Liver (tissue), 9 donors: ENCODE measurements around the gene TAF4. TPM values are rescaled to one million over a fixed set of nuclear protein-coding genes. Genes with fewer than 3 reads are reported as not detected.

Experiments
- DNase-seq: peaks from one replicate; pipeline ENCODE4 v3.0.0-alpha.2; 2017; ENCODE audit warnings: low spot score
- H3K27ac ChIP-seq, 2 donors: one replicate each; pipeline ENCODE4 v1.7.0; 2013; ENCODE audit warnings: inconsistent platforms in 2 of 2, low read length in 2 of 2, control low read depth in 1 of 2, low read depth in 1 of 2, mild to moderate bottlenecking in 1 of 2
- H3K27me3 ChIP-seq, 4 donors: one replicate each; pipeline versions ENCODE4 v1.6.1 to v1.7.0; 2013; ENCODE audit warnings: low read length in 3 of 4, inconsistent platforms in 1 of 4, mild to moderate bottlenecking in 1 of 4, moderate library complexity in 1 of 4; ENCODE audit not compliant: control insufficient read depth in 4 of 4, insufficient read depth in 4 of 4
- H3K36me3 ChIP-seq, 4 donors: one replicate each; pipeline versions ENCODE4 v1.6.1 to v1.7.0; 2013; ENCODE audit warnings: low read length in 3 of 4, mild to moderate bottlenecking in 3 of 4, low read depth in 1 of 4, moderate library complexity in 1 of 4; ENCODE audit not compliant: control insufficient read depth in 4 of 4, insufficient read depth in 3 of 4
- H3K4me1 ChIP-seq, 4 donors: one replicate each; pipeline versions ENCODE4 v1.6.1 to v1.7.0; 2013; ENCODE audit warnings: low read length in 3 of 4, mild to moderate bottlenecking in 3 of 4, moderate library complexity in 1 of 4; ENCODE audit not compliant: control insufficient read depth in 4 of 4, insufficient read depth in 4 of 4
- H3K4me3 ChIP-seq, 3 donors: one replicate each; pipeline versions ENCODE4 v1.6.1 to v1.7.0; 2013; ENCODE audit warnings: low read length in 3 of 3, control low read depth in 1 of 3, low read depth in 1 of 3, mild to moderate bottlenecking in 1 of 3
- H3K9ac ChIP-seq, 2 donors: one replicate each; pipeline ENCODE4 v1.7.0; 2013; ENCODE audit warnings: low read length in 2 of 2, mild to moderate bottlenecking in 2 of 2, moderate library complexity in 2 of 2, control low read depth in 1 of 2, low read depth in 1 of 2
- H3K9me3 ChIP-seq, 4 donors: one replicate each; pipeline versions ENCODE4 v1.6.1 to v1.7.0; 2013; ENCODE audit warnings: low read length in 3 of 4; ENCODE audit not compliant: control insufficient read depth in 4 of 4
- ATF3 ChIP-seq: IDR thresholded peaks from 2 replicates; pipeline ENCODE4 v1.6.1; 2016; ENCODE audit warnings: antibody characterized with exemption
- CTCF ChIP-seq: fragments of 150-350 bp; IDR thresholded peaks from 2 replicates; pipeline ENCODE4 v1.5.1; 2017; ENCODE audit warnings: improper control_type of control experiment, low read depth, low read length; ENCODE audit not compliant: missing input control
- EGR1 ChIP-seq, 2 donors: IDR thresholded peaks; 2 replicates each; pipeline ENCODE4 v1.6.1; 2016 to 2018; ENCODE audit warnings: antibody characterized with exemption in 2 of 2, low read depth in 2 of 2
- FOXA1 ChIP-seq: IDR thresholded peaks from 2 replicates; pipeline ENCODE4 v1.6.1; 2016; ENCODE audit warnings: antibody characterized with exemption
- FOXA2 ChIP-seq: IDR thresholded peaks from 2 replicates; pipeline ENCODE4 v1.6.1; 2016; ENCODE audit warnings: antibody characterized with exemption
- GABPA ChIP-seq, 2 donors: IDR thresholded peaks in 1 of 2; conservative IDR thresholded peaks in 1 of 2; 2 replicates each; pipeline ENCODE4 v1.6.1; 2016; ENCODE audit warnings: antibody characterized with exemption in 2 of 2, mild to moderate bottlenecking in 1 of 2, moderate library complexity in 1 of 2
- HNF4G ChIP-seq: IDR thresholded peaks from 2 replicates; pipeline ENCODE4 v1.6.1; 2016; ENCODE audit warnings: antibody characterized with exemption
- JUND ChIP-seq, 2 donors: IDR thresholded peaks; 2 replicates each; pipeline ENCODE4 v1.6.1; 2016; ENCODE audit warnings: antibody characterized with exemption in 2 of 2
- MAX ChIP-seq: IDR thresholded peaks from 2 replicates; pipeline ENCODE4 v1.6.1; 2016; ENCODE audit warnings: antibody characterized with exemption
- RAD21 ChIP-seq, 2 donors: IDR thresholded peaks; 2 replicates each; pipeline ENCODE4 v1.6.1; 2016; ENCODE audit warnings: antibody characterized with exemption in 2 of 2, mild to moderate bottlenecking in 2 of 2
- REST ChIP-seq: IDR thresholded peaks from 2 replicates; pipeline ENCODE4 v1.6.1; 2016; ENCODE audit warnings: antibody characterized with exemption, mild to moderate bottlenecking
- SP1 ChIP-seq: IDR thresholded peaks from 2 replicates; pipeline ENCODE4 v1.6.1; 2018; ENCODE audit warnings: antibody characterized with exemption, mild to moderate bottlenecking
- TAF1 ChIP-seq: conservative IDR thresholded peaks from 2 replicates; pipeline ENCODE4 v1.6.1; 2016; ENCODE audit warnings: antibody characterized with exemption, mild to moderate bottlenecking
- YY1 ChIP-seq: IDR thresholded peaks from 2 replicates; pipeline ENCODE4 v1.6.1; 2016; ENCODE audit warnings: antibody characterized with exemption, mild to moderate bottlenecking
- ZBTB33 ChIP-seq: IDR thresholded peaks from 2 replicates; pipeline ENCODE4 v1.6.1; 2016; ENCODE audit warnings: antibody characterized with exemption
- whole genome bisulfite sequencing: extraction: QIAGEN DNeasy Blood & Tissue Kit; methylation state at CpG from one replicate; pipeline ENCODE4 v1.1.7; 2013; 5-methylcytosine and 5-hydroxymethylcytosine counted together
- polyA plus RNA-seq, 2 donors: library from polyadenylated mRNA; stranded (reverse) in 1 of 2; unstranded in 1 of 2; fragments of 200-250 nt in 1 of 2; fragments of >200 nt in 1 of 2; fragmentation: Nextera tagmentation in 1 of 2; extraction: Ambion mirVana in 1 of 2; gene quantifications; one replicate each; pipeline versions ENCODE4 v1.2.1 to v1.2.3, GENCODE V29; 2013 to 2015
- total RNA-seq, 2 donors: library from RNA; depleted of rRNA; stranded (reverse); fragments of >200 nt; gene quantifications; one replicate each; pipeline ENCODE4 v1.2.3, GENCODE V29; 2014
- donor health status: healthy.
- donor health status: healthy.
- donor health status: healthy.
- donor health status: healthy.
- donor health status: healthy.

Gene TAF4
- total and polyA plus RNA-seq, 4 donors, result 2.0 to 11.8 (median 5.6) TPM

- H3K27ac ChIP-seq, result no peak overlapping the region
- H3K4me3 ChIP-seq, result no peak overlapping the region
- no peaks in the 10 kb centered on the region for H3K36me3 ChIP-seq
- no peak for TF ChIP-seq TAF1
- TF ChIP-seq MAX, result no peak
- TF ChIP-seq RAD21 (IDR thresholded peaks at IDR 0.05), result no peak
- no peak for TF ChIP-seq REST
- TF ChIP-seq FOXA1, result no peak
- no peak for TF ChIP-seq YY1
- TF ChIP-seq EGR1 (IDR thresholded peaks at IDR 0.05; ENCODE audit: low read depth in 2 of 2), result no peak
- TF ChIP-seq HNF4G, result no peak
- no peak for TF ChIP-seq CTCF
- TF ChIP-seq SP1, result no peak
- H3K27me3 ChIP-seq, result peaks cover 0 to 2% (median 0%) of the 10 kb centered on the region in 4 donors
- no peaks in the 10 kb centered on the region for H3K4me1 ChIP-seq
- peaks cover 0 to 5% (median 0%) of the 10 kb centered on the region in 4 donors for H3K9me3 ChIP-seq
- DNase-seq, result no peak
- WGBS, result 71% methylated on average over 15 of the region's 15 CpGs
- no peak overlapping the region for H3K9ac ChIP-seq
Observed at GRCh38 chr20:62088258-62089127, 22.8 kb upstream of the TAF4 start.

GRCh38 chr20:62087632-62088031, 22.0 kb upstream of the TAF4 start:
- Histone ChIP-seq H3K27me3 (peaks cover 0 to 2% (median 0%) of the 10 kb centered on the region in 4 donors), H3K27ac (no peak overlapping the region), H3K36me3 (no peaks in the 10 kb centered on the region), H3K4me1 (no peaks in the 10 kb centered on the region), H3K9ac (no peak overlapping the region), H3K9me3 (peaks cover 0 to 5% (median 0%) of the 10 kb centered on the region in 4 donors), H3K4me3 (no peak overlapping the region)
- no peak for DNase-seq
- 94% methylated on average over 17 of the region's 17 CpGs for WGBS
- TF ChIP-seq CTCF (no peak), REST (no peak), JUND (IDR thresholded peaks at IDR 0.05) (no peak), GABPA (IDR thresholded peaks at IDR 0.05 in 1 of 2, conservative IDR thresholded peaks at IDR 0.05 in 1 of 2) (no peak), MAX (no peak), ATF3 (no peak), HNF4G (no peak), EGR1 (IDR thresholded peaks at IDR 0.05; ENCODE audit: low read depth in 2 of 2) (no peak), RAD21 (IDR thresholded peaks at IDR 0.05) (no peak), ZBTB33 (no peak), YY1 (no peak), FOXA2 (no peak)
